Measurements from ENCODE around the gene PALMD. TPM values are rescaled to one million over a fixed set of nuclear protein-coding genes. Genes with fewer than 3 reads are reported as not detected.

Gene PALMD
- total and polyA plus RNA-seq, 2 donors from 2014 or later: 10.1 to 25.2 TPM

DNA sequence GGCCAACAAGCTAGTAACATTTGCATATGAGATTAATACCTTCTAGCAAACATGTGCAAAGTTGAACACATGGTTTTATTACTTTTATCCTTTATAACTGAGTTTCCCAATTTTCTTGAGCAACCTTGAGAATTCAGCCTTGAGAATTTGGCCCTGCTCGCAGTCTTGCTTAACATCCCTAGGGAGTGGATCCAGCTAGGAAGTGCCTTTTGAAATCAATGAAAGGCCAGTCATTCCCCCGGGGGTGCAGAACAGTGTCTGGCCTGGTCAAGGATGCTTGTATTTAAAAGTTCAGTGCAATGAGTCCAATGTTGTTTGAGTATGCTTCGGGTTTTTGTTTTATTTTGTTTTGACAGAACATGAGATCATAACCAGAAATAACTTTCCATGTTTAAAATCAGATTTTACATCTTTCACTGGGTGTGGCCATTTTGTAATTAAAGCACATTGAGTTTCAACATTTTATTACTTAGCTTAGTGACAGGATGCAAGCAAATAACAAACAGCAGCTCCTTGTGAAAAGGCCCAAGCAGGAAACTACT, 16.7 kb downstream of the PALMD start:
- intact Hi-C loops (cut with DNase I): no loop called here
- H3K4me1 ChIP-seq (ENCODE audit: control insufficient read depth in 2 of 3, insufficient read depth in 2 of 3, low read depth in 1 of 3, low read length in 3 of 3): peaks cover 0 to 4% (median 0%) of the 10 kb centered on the region in 3 donors
- TF ChIP-seq, protein P1, sequence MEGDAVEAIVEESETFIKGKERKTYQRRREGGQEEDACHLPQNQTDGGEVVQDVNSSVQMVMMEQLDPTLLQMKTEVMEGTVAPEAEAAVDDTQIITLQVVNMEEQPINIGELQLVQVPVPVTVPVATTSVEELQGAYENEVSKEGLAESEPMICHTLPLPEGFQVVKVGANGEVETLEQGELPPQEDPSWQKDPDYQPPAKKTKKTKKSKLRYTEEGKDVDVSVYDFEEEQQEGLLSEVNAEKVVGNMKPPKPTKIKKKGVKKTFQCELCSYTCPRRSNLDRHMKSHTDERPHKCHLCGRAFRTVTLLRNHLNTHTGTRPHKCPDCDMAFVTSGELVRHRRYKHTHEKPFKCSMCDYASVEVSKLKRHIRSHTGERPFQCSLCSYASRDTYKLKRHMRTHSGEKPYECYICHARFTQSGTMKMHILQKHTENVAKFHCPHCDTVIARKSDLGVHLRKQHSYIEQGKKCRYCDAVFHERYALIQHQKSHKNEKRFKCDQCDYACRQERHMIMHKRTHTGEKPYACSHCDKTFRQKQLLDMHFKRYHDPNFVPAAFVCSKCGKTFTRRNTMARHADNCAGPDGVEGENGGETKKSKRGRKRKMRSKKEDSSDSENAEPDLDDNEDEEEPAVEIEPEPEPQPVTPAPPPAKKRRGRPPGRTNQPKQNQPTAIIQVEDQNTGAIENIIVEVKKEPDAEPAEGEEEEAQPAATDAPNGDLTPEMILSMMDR (IDR thresholded peaks at IDR 0.05; ENCODE audit: borderline replicate concordance, extremely low read depth, insufficient read depth): no peak
- no peaks in the 10 kb centered on the region for H3K36me3 ChIP-seq (ENCODE audit: control insufficient read depth in 2 of 3, insufficient read depth in 3 of 3, low read length in 3 of 3)
- H3K9ac ChIP-seq (ENCODE audit: low read length in 3 of 3): no peak overlapping the region
- no peaks in the 10 kb centered on the region for H3K27me3 ChIP-seq (ENCODE audit: control insufficient read depth, insufficient read depth, low read length)
- FAIRE-seq (peak; percentile 64), DNase-seq (peak in 1 of 5 donors; percentile 85)
- no peaks in the 10 kb centered on the region for H3K9me3 ChIP-seq (ENCODE audit: control insufficient read depth in 2 of 3, insufficient read depth in 1 of 3, low read length in 3 of 3)
- peak overlapping the region in 1 of 2 donors; percentile 76 for H3K27ac ChIP-seq (ENCODE audit: low read depth in 2 of 2, low read length in 2 of 2)
- no peak overlapping the region for H3K4me3 ChIP-seq (ENCODE audit: low read length in 3 of 3)

GRCh38 chr1:99663501-99663900, 17.6 kb downstream of the PALMD start:
- intact Hi-C loops (cut with DNase I): no loop called here

DNA sequence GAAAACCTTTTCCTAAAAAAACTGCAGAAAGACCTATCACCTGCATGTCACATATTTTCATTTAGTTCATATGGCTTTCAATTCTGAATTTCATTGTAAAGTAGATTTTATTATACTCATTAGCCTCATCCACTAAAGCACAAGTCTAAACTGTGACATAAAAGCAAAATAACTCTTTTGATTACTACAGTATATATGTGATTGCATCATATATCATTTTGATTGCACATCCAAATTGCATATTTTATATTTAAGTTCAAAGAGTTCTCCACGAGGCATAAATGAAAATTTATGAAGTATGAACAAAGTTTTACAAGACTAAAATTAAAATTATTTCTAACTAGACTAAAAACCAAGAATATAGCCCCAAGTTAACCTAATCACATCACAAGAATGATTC, 19.3 kb downstream of the PALMD start:
- FAIRE-seq (no peak), DNase-seq (no peak)
- H3K9me3 ChIP-seq (ENCODE audit: control insufficient read depth in 2 of 3, insufficient read depth in 1 of 3, low read length in 3 of 3): no peaks in the 10 kb centered on the region
- H3K27me3 ChIP-seq (ENCODE audit: control insufficient read depth, insufficient read depth, low read length): no peaks in the 10 kb centered on the region
- no peak overlapping the region for H3K4me3 ChIP-seq (ENCODE audit: low read length in 3 of 3)
- TF ChIP-seq, protein P1 (IDR thresholded peaks at IDR 0.05; ENCODE audit: borderline replicate concordance, extremely low read depth, insufficient read depth): no peak
- no peaks in the 10 kb centered on the region for H3K36me3 ChIP-seq (ENCODE audit: control insufficient read depth in 2 of 3, insufficient read depth in 3 of 3, low read length in 3 of 3)
- intact Hi-C loops (cut with DNase I): no loop called here
- no peaks in the 10 kb centered on the region for H3K4me1 ChIP-seq (ENCODE audit: control insufficient read depth in 2 of 3, insufficient read depth in 2 of 3, low read depth in 1 of 3, low read length in 3 of 3)
- H3K27ac ChIP-seq (ENCODE audit: low read depth in 2 of 2, low read length in 2 of 2): no peak overlapping the region
- H3K9ac ChIP-seq (ENCODE audit: low read length in 3 of 3): no peak overlapping the region

More at GRCh38 chr1:99663501-99663900, 17.6 kb downstream of the PALMD start:
- H3K9me3 ChIP-seq (ENCODE audit: control insufficient read depth in 2 of 3, insufficient read depth in 1 of 3, low read length in 3 of 3): no peaks in the 10 kb centered on the region
- H3K27ac ChIP-seq (ENCODE audit: low read depth in 2 of 2, low read length in 2 of 2): no peak overlapping the region
- H3K9ac ChIP-seq (ENCODE audit: low read length in 3 of 3): no peak overlapping the region
- H3K27me3 ChIP-seq (ENCODE audit: control insufficient read depth, insufficient read depth, low read length): no peaks in the 10 kb centered on the region
- peaks cover 0 to 4% (median 0%) of the 10 kb centered on the region in 3 donors for H3K4me1 ChIP-seq (ENCODE audit: control insufficient read depth in 2 of 3, insufficient read depth in 2 of 3, low read depth in 1 of 3, low read length in 3 of 3)
- H3K36me3 ChIP-seq (ENCODE audit: control insufficient read depth in 2 of 3, insufficient read depth in 3 of 3, low read length in 3 of 3): no peaks in the 10 kb centered on the region
- TF ChIP-seq, protein P1 (IDR thresholded peaks at IDR 0.05; ENCODE audit: borderline replicate concordance, extremely low read depth, insufficient read depth): no peak
- no peak overlapping the region for H3K4me3 ChIP-seq (ENCODE audit: low read length in 3 of 3)
- FAIRE-seq: no peak
- DNase-seq: no peak

DNA sequence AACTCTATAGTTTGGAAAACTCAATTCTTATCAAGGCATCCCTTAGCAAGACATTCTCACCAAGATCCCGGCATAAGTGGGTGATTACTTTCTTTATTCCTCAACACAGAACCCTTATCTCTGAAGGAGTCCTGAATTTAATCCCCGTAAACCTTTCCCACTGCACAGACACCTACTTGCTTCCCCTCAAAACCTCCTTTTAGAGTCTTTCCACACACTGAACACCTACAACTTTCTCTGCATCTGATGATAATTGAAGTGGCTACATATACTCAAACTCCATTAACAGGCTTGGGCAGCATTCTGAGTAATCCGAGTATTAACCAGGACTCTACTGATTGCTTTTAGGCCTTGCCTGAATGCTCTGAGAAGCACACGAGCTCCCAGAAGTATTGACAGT, 23.5 kb downstream of the PALMD start:
- Histone ChIP-seq H3K27me3 (ENCODE audit: control insufficient read depth, insufficient read depth, low read length) (no peaks in the 10 kb centered on the region), H3K36me3 (ENCODE audit: control insufficient read depth in 2 of 3, insufficient read depth in 3 of 3, low read length in 3 of 3) (no peaks in the 10 kb centered on the region), H3K4me1 (ENCODE audit: control insufficient read depth in 2 of 3, insufficient read depth in 2 of 3, low read depth in 1 of 3, low read length in 3 of 3) (peaks cover 0 to 10% (median 0%) of the 10 kb centered on the region in 3 donors), H3K4me3 (ENCODE audit: low read length in 3 of 3) (no peak overlapping the region), H3K9ac (ENCODE audit: low read length in 3 of 3) (no peak overlapping the region), H3K9me3 (ENCODE audit: control insufficient read depth in 2 of 3, insufficient read depth in 1 of 3, low read length in 3 of 3) (no peaks in the 10 kb centered on the region), H3K27ac (ENCODE audit: low read depth in 2 of 2, low read length in 2 of 2) (no peak overlapping the region)
- FAIRE-seq (no peak), DNase-seq (no peak)
- TF ChIP-seq, protein P1 (IDR thresholded peaks at IDR 0.05; ENCODE audit: borderline replicate concordance, extremely low read depth, insufficient read depth): no peak
- intact Hi-C loops (cut with DNase I): no loop called here
